Testis (tissue), 2 donors: ENCODE measurements around the gene NEMP2.

Experiments used
- POLR2A ChIP-seq: fragments of 450-650 bp; IDR thresholded peaks from one replicate; pipeline ENCODE4 v1.6.1; 2017; ENCODE audit warnings: antibody characterized with exemption, mild to moderate bottlenecking, moderate library complexity
- TF ChIP-seq, protein P1 (sequence below), 3 experiments: fragments of 450-650 bp in 2 of 3; fragments of 200-600 bp in 1 of 3; sonication (generic) in 1 of 3; IDR thresholded peaks; one replicate each; pipeline ENCODE4 v1.5.1; 2016 to 2019; ENCODE audit warnings: antibody characterized with exemption in 3 of 3, mild to moderate bottlenecking in 2 of 3, moderate library complexity in 1 of 3

DNA sequence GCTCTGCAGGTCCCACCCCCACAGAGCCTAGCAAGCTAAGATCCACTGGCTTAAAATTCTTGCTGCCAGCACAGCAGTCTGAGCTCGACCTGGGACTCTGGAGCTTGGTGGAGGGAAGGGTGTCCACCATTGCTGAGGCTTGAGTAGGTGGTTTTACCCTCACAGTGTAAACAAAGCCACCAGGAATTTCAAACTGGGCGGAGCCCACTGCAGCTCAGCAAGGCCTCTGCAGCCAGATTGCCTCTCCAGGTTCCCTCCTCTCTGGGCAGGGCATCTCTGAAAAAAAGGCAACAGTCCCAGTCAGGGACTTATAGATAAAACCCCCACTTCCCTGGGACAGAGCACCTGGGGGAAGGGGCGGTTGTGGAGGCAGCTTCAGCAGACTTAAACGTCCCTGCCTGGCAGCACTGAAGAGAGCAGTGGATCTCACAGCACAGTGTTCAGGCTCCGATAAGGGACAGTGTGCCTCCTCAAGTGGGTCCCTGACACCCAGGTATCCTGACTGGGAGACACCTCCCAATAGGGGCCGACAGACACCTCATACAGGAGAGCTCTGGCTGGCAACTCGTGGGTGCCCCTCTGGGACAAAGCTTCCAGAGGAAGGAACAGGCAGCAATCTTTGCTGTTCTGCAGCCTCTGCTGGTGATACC is 20.0 kb upstream of the NEMP2 start:
- TF ChIP-seq, protein P1, sequence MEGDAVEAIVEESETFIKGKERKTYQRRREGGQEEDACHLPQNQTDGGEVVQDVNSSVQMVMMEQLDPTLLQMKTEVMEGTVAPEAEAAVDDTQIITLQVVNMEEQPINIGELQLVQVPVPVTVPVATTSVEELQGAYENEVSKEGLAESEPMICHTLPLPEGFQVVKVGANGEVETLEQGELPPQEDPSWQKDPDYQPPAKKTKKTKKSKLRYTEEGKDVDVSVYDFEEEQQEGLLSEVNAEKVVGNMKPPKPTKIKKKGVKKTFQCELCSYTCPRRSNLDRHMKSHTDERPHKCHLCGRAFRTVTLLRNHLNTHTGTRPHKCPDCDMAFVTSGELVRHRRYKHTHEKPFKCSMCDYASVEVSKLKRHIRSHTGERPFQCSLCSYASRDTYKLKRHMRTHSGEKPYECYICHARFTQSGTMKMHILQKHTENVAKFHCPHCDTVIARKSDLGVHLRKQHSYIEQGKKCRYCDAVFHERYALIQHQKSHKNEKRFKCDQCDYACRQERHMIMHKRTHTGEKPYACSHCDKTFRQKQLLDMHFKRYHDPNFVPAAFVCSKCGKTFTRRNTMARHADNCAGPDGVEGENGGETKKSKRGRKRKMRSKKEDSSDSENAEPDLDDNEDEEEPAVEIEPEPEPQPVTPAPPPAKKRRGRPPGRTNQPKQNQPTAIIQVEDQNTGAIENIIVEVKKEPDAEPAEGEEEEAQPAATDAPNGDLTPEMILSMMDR (IDR thresholded peaks at IDR 0.05): no peak
- TF ChIP-seq POLR2A: no peak
